Measurements from ENCODE around the gene TM2D1. TPM values are rescaled to one million over a fixed set of nuclear protein-coding genes. Genes with fewer than 3 reads are reported as not detected.

TM2D1 gene
- total and polyA plus RNA-seq, 9 of the 15 experiments (the other 6 are each of a cell fraction or from before 2014, with no cell fraction given), result 24.5 to 65.2 (median 47.7) TPM

DNA sequence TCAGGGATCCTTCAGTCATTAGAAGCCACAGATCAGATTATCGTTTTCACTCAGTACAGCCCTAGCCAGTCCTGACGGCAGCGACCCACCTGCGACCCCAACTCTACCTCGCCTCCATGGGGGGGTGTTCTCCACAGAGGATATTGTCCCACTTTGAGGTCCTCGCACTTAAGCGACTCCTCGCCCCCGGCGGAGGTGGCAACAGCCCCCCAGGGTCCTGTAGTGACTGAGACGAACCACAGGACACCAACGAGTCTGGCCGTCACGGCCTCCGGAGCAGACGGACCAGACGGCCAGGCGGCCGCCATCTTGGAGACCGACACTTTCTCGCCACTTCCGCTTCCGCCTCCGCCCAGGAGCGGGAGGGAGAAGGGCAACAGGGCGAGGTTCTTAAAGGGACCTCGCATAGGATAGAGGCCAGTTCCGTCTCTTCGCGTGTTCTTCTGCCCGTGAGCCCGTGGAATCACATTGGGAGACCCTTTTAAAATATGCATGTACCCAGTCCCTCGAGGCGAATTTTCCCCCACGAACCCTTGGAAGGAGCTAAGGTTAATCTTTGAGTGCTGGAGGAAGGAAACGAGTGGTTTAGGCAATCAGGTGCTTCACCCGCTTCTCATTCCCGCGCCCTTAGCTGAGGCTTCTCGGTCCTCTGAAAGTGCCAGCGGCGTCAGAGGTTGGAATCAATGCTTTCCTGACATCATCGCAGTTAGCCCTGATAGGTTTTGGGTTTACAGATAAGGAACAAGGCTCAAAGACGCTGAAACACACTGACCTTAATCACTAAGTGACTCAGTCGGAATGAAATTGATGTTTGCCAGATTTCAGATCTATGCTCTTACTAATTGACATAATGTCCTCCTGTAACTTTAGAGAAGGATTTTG is at the start of gene TM2D1 (continued):
- no peak for TF ChIP-seq DEAF1 (CRISPR knock-in tag; IDR thresholded peaks at IDR 0.05)
- TF ChIP-seq FOXA3 (CRISPR knock-in tag; conservative IDR thresholded peaks at IDR 0.05 in 1 of 2, IDR thresholded peaks at IDR 0.05 in 1 of 2), result peak in 1 of 2 experiments; percentile 74; a peak in 1 of 4 replicates
- no peak; the same call in none of the 2 replicates for TF ChIP-seq ARID1B (IDR thresholded peaks at IDR 0.05)
- no peak for TF ChIP-seq MCM5 (IDR thresholded peaks at IDR 0.05; ENCODE audit: low read depth)
- TF ChIP-seq HSF4 (CRISPR knock-in tag; IDR thresholded peaks at IDR 0.05; ENCODE audit: borderline replicate concordance), result no peak
- TF ChIP-seq, protein P1, sequence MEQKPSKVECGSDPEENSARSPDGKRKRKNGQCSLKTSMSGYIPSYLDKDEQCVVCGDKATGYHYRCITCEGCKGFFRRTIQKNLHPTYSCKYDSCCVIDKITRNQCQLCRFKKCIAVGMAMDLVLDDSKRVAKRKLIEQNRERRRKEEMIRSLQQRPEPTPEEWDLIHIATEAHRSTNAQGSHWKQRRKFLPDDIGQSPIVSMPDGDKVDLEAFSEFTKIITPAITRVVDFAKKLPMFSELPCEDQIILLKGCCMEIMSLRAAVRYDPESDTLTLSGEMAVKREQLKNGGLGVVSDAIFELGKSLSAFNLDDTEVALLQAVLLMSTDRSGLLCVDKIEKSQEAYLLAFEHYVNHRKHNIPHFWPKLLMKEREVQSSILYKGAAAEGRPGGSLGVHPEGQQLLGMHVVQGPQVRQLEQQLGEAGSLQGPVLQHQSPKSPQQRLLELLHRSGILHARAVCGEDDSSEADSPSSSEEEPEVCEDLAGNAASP (IDR thresholded peaks at IDR 0.05), result no peak
- TF ChIP-seq RBM14 (IDR thresholded peaks at IDR 0.05; ENCODE audit: borderline replicate concordance, insufficient read depth, low read depth, low read length), result no peak
- TF ChIP-seq, protein P2, sequence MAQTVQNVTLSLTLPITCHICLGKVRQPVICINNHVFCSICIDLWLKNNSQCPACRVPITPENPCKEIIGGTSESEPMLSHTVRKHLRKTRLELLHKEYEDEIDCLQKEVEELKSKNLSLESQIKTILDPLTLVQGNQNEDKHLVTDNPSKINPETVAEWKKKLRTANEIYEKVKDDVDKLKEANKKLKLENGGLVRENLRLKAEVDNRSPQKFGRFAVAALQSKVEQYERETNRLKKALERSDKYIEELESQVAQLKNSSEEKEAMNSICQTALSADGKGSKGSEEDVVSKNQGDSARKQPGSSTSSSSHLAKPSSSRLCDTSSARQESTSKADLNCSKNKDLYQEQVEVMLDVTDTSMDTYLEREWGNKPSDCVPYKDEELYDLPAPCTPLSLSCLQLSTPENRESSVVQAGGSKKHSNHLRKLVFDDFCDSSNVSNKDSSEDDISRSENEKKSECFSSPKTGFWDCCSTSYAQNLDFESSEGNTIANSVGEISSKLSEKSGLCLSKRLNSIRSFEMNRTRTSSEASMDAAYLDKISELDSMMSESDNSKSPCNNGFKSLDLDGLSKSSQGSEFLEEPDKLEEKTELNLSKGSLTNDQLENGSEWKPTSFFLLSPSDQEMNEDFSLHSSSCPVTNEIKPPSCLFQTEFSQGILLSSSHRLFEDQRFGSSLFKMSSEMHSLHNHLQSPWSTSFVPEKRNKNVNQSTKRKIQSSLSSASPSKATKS (CRISPR knock-in tag; IDR thresholded peaks at IDR 0.05), result no peak
- TF ChIP-seq SREBF2 (CRISPR knock-in tag; IDR thresholded peaks at IDR 0.05), result no peak
- TF ChIP-seq, protein P3, sequence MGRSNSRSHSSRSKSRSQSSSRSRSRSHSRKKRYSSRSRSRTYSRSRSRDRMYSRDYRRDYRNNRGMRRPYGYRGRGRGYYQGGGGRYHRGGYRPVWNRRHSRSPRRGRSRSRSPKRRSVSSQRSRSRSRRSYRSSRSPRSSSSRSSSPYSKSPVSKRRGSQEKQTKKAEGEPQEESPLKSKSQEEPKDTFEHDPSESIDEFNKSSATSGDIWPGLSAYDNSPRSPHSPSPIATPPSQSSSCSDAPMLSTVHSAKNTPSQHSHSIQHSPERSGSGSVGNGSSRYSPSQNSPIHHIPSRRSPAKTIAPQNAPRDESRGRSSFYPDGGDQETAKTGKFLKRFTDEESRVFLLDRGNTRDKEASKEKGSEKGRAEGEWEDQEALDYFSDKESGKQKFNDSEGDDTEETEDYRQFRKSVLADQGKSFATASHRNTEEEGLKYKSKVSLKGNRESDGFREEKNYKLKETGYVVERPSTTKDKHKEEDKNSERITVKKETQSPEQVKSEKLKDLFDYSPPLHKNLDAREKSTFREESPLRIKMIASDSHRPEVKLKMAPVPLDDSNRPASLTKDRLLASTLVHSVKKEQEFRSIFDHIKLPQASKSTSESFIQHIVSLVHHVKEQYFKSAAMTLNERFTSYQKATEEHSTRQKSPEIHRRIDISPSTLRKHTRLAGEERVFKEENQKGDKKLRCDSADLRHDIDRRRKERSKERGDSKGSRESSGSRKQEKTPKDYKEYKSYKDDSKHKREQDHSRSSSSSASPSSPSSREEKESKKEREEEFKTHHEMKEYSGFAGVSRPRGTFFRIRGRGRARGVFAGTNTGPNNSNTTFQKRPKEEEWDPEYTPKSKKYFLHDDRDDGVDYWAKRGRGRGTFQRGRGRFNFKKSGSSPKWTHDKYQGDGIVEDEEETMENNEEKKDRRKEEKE (IDR thresholded peaks at IDR 0.05; ENCODE audit: borderline replicate concordance in 1 of 2, control insufficient read depth in 1 of 2, low read depth in 2 of 2, low read length in 1 of 2), result no peak
- no peak for TF ChIP-seq ARHGAP35 (IDR thresholded peaks at IDR 0.05; ENCODE audit: partially characterized antibody)
- peak; percentile 47; the same call in 1 of the 2 replicates for TF ChIP-seq KLF6 (CRISPR knock-in tag; IDR thresholded peaks at IDR 0.05; ENCODE audit: borderline replicate concordance)
- no peak for TF ChIP-seq ZFP1 (CRISPR knock-in tag; IDR thresholded peaks at IDR 0.05)
- no peak for TF ChIP-seq ZNF583 (CRISPR knock-in tag; IDR thresholded peaks at IDR 0.05)
- TF ChIP-seq BRD9 (IDR thresholded peaks at IDR 0.05; ENCODE audit: low read depth, partially characterized antibody), result no peak
- TF ChIP-seq NCOA6 (IDR thresholded peaks at IDR 0.05), result no peak
- TF ChIP-seq PRMT5 (CRISPR knock-in tag; IDR thresholded peaks at IDR 0.05), result no peak
- TF ChIP-seq HNRNPL (IDR thresholded peaks at IDR 0.05; ENCODE audit: low read depth, low read length), result no peak
- TF ChIP-seq CSDE1 (IDR thresholded peaks at IDR 0.05), result peak in 1 of 2 experiments; percentile 91; a peak in 2 of 4 replicates

All from K562 (cell line).